Mononuclear cell (primary cell): Measurements from ENCODE around the gene NBAS. TPM values are rescaled to one million over a fixed set of nuclear protein-coding genes. Genes with fewer than 3 reads are reported as not detected.

ENCODE experiments used
- H3K27me3 ChIP-seq: 2 replicates; pipeline ENCODE4 v1.6.0; 2011; ENCODE audit warnings: low read length, control low read depth; ENCODE audit not compliant: insufficient read depth
- H3K4me1 ChIP-seq: 2 replicates; pipeline ENCODE4 v1.5.1; 2011; ENCODE audit warnings: mild to moderate bottlenecking, low read length, control low read depth; ENCODE audit not compliant: insufficient read depth
- H3K4me3 ChIP-seq: 2 replicates; pipeline ENCODE4 v1.5.1; 2011; ENCODE audit warnings: mild to moderate bottlenecking, low read length, moderate library complexity
- H3K9me3 ChIP-seq: 2 replicates; pipeline ENCODE4 v1.5.1; 2011; ENCODE audit warnings: low read depth, mild to moderate bottlenecking, control low read depth, low read length
- total RNA-seq: library from RNA; depleted of rRNA; stranded (reverse); fragments of >200 nt; gene quantifications from one replicate; pipeline ENCODE4 v1.2.3, GENCODE V29; 2012

The NBAS gene
- total RNA-seq, 1 donor = 31.6 TPM

DNA sequence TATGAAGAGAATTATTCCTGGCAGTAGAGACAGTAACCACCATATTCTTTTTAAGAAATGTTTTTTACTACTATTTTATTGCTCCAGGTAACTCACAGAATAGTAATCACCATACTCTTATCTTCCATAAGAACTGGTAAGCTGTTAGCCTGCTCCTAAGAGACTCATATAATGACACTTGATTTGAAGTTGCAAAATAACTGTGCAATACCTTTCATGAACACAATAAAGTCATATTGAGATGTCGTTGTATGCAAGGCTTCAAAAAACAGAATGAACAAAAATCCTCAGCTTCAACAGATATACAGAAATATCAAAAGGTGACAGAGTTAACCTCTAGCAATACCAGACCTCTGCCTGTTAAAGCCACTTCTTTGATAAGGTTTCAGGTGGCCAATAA, 360.1 kb downstream of the NBAS start:
- Histone ChIP-seq H3K4me1 (no peaks in the 10 kb centered on the region), H3K4me3 (no peak overlapping the region), H3K27me3 (no peaks in the 10 kb centered on the region), H3K9me3 (no peaks in the 10 kb centered on the region)

DNA sequence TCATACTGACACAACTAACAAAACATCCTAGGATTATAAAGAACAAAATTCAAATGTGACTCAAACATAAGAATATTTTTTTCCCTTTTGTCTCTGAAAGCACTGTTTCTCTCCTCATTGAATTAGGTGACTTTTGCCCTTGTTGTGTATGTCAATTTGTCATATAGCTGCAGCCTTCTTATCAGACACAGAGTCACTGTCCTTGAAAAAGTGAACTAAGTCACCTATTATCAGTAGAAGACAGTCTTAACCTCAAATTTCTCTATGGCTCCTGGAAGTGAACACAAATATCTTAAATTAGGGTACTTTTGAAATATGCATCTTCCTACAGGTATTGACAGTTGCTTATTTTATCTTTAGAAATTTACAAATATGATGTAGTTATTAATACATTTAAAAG, 360.6 kb downstream of the NBAS start:
- H3K4me1 ChIP-seq = no peaks in the 10 kb centered on the region
- H3K4me3 ChIP-seq = no peak overlapping the region
- H3K9me3 ChIP-seq = no peaks in the 10 kb centered on the region
- no peaks in the 10 kb centered on the region for H3K27me3 ChIP-seq

DNA sequence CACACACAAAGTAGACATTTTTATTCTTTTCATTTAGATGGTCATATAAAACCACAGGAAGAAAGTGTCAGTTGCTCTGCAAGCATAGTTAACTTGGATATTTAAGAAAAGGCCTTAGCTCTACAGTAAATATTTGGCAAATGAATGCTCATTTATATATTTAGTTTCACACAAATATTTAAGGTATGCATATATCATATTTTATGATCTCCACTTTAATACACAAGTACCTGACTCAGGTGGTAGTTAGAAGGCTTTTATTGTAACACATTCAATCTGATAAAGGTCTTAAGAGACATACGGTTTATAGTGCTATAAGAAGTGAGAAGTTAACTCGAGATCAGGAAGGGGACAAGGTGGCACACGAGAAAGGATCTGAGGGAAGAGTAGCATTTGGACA, 363.1 kb downstream of the NBAS start:
- Histone ChIP-seq H3K4me1 (no peaks in the 10 kb centered on the region), H3K4me3 (no peak overlapping the region), H3K27me3 (no peaks in the 10 kb centered on the region), H3K9me3 (no peaks in the 10 kb centered on the region)

DNA sequence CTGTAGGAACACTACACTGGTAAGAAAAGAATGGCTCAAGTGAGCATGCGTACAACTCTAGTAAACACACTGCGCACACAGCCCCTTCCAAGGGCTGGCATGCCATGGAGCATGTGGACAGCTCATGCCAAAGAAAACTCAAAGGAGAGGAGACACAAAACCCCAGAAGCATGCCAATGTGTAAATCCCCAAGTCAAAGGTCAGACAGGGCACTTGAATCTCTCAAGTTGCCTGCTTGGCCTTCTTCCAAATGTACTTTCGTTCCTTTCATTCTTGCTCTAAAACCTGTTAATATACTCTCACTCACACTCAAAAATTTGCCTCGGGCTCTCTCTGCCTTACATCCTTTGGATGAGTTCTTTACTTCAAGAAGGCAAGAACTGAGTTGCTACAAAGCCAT, 365.3 kb downstream of the NBAS start:
- Histone ChIP-seq H3K9me3 (no peaks in the 10 kb centered on the region), H3K27me3 (no peaks in the 10 kb centered on the region), H3K4me3 (no peak overlapping the region), H3K4me1 (no peaks in the 10 kb centered on the region)

DNA sequence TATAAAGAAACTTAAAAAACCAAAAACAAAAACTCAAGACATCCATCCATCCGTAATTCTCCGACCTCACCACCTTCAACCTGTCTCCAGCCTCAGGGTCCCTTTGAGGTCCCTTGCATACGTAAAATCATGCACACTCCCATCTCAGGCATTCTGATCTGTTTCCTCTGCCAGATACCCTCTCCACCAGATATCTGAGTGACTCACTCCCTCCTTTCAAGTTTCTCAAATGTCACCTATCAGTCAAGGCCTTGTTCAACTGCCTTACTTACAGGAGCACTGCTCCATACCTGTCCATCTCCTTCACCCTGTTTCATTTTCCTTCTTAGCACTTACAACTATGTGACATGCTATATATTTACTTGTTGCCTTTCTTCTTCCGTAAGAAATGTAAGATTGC, 369.3 kb downstream of the NBAS start:
- H3K27me3 ChIP-seq = no peaks in the 10 kb centered on the region
- no peaks in the 10 kb centered on the region for H3K9me3 ChIP-seq
- no peaks in the 10 kb centered on the region for H3K4me1 ChIP-seq
- H3K4me3 ChIP-seq = no peak overlapping the region

DNA sequence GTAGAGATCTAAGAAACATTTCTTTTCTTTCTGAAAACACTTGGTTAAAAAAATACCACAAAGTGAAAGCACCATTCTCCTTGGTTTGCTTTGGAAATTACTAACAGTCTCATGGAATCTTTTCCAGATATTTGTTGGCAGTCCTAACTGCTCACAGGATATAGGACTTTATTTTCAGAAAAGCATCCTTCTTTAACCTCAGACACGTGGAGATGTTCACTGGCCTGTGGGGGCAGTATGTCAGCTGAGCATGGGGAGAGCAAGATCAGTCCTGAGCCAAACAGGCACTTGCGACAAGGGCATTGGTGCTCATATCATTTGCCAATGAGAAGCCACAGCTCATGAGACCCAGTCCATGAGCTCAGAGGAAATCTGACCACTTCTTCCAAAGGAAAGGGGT, 371.9 kb downstream of the NBAS start:
- H3K4me1 ChIP-seq = no peaks in the 10 kb centered on the region
- H3K27me3 ChIP-seq = no peaks in the 10 kb centered on the region
- H3K9me3 ChIP-seq = no peaks in the 10 kb centered on the region
- no peak overlapping the region for H3K4me3 ChIP-seq

DNA sequence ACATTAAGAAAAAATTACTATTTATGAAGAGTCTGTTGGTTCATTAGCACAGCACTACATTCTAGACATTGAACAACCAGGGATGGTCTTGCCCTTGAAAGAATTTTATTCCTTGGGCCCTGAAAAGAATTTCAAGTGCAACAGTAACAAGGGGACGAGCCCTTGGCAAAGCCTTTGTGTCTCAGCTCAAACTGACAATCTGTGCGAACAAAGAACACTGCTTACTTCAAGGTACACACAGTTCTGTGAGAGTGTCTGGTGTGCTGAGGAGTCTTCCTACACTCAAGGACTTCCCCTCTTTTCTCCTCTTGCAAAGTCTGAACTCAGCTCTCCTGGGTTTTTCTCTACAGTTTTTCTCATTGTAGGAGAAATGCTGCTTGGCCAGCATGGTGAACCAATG, 373.4 kb downstream of the NBAS start:
- H3K4me3 ChIP-seq = no peak overlapping the region
- H3K9me3 ChIP-seq = no peaks in the 10 kb centered on the region
- H3K27me3 ChIP-seq = no peaks in the 10 kb centered on the region
- no peaks in the 10 kb centered on the region for H3K4me1 ChIP-seq

DNA sequence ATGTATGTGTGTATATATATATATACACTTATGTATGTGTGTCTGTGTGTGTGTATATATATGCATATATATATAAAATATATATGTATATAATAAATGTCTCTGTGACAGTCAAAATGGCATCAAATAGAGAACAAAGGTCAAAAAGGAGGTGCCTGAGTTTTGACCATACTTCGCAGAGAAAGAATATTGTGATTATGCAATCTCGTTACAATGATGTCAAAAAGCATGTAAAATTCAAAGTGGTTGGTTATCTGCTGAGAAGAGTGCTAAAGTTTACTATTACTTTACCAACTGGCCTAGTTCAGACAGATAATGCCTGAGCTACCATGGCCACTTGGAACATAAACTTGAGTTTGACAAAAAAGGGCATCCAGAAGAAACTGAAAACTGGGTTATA, 375.0 kb downstream of the NBAS start:
- no peak overlapping the region for H3K4me3 ChIP-seq
- no peaks in the 10 kb centered on the region for H3K27me3 ChIP-seq
- H3K9me3 ChIP-seq = no peaks in the 10 kb centered on the region
- no peaks in the 10 kb centered on the region for H3K4me1 ChIP-seq

DNA sequence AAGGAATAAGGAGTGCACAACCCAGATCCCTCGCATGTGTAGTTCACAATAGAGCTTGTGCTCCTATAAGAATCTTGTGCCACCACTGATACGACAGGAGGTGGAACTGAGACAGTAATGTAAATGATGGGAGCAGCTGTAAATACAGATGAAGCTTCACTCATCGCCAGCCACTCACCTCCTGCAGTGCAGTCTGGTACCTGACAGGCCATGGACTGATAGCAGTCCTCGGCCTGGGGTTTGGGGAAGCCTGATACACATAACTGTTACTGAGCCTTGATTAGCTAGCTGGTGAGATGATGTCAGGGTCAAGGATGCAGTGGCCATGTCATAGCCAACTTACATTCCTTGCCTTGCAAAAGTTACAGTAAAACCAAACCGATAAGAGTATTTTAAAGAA, 376.6 kb downstream of the NBAS start:
- no peak overlapping the region for H3K4me3 ChIP-seq
- no peaks in the 10 kb centered on the region for H3K9me3 ChIP-seq
- H3K4me1 ChIP-seq = no peaks in the 10 kb centered on the region
- H3K27me3 ChIP-seq = no peaks in the 10 kb centered on the region

DNA sequence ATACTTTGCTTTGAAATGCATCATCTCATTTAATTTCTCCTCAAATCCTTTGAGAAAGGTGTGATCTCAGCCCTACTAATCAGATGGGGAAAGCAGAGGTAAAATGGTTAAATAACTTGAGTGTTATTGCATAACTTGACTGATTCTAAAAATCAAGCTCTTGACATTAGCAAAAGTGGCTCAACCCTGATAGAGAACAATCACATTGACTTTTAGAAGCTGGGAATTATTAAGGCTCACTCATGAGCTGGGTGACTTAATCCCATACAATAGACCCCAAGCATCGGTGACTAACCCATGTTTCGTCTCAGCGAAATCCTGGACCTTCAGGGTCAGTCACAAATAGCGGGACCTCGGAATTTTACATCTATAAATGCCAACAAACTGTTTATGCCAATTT, 378.9 kb downstream of the NBAS start:
- Histone ChIP-seq H3K4me1 (no peaks in the 10 kb centered on the region), H3K9me3 (no peaks in the 10 kb centered on the region), H3K4me3 (no peak overlapping the region), H3K27me3 (no peaks in the 10 kb centered on the region)

DNA sequence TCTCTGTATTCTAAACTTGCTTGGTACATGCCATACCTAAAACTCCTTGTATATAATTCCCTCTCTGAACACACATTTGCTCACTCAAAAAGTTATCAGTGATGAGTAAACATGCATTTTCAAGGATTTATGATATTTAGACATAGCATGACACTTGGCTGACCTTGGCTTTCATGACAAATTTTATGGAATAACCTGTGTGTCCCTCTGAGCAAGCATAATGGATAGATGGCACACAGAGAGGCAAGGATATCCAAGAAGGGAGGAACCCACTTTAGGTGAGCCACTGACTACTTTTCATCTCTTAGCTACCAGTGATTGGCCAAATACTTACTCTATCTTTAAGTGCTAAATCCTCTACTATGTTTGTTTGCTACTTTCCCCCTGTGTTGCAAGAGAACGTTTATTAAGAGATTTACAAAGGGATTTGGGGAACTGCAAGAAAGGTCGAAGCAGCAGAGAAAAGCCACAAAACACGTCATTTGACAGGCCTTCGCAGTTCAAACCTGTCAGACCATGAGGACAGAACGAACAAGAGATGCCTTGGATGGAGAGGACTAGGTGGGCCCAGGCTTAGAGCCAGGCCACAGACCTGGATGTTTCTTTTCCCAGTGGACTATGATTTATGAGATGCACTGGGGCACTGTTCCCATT, 379.9 kb downstream of the NBAS start:
- Histone ChIP-seq H3K4me1 (no peaks in the 10 kb centered on the region), H3K4me3 (no peak overlapping the region), H3K27me3 (no peaks in the 10 kb centered on the region), H3K9me3 (no peaks in the 10 kb centered on the region)

DNA sequence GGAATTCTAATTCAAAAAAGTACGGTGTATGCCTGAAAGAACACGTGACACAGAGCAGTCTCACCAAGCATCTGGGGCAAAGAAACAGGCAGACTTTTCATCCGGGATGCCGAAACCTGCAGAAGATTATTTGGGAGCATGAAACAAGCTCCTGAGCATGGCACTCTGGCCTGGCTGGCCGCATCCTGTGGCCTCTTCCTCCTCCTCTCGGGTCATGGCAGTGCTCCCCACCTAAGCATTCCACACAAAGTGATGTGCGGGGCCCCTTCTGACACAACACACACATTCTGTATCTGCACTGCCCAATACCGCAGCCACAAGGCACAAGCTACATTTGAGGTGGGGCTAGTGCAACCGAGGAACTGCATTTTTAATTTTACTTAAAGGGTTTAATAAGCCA, 380.8 kb downstream of the NBAS start:
- no peaks in the 10 kb centered on the region for H3K9me3 ChIP-seq
- H3K27me3 ChIP-seq = no peaks in the 10 kb centered on the region
- H3K4me1 ChIP-seq = no peaks in the 10 kb centered on the region
- H3K4me3 ChIP-seq = no peak overlapping the region

DNA sequence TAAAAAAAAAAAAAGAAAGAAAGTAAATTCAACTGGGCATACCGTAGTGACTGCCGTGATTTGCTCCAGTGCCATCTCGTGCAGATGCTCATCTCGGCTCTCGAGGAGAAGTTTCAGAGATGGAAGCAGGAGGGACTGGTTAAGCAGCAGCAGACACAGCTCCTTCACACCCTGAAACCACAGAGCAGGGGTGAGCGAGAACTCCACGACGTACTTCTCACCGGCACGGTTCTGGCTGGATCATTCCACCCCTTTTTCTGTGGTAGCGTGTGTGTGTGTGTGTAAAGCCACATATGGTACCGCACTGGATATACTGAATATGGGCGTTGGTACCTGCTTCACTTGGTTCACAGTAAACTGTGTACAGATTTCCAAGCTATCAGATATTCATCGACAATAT, 382.2 kb downstream of the NBAS start:
- Histone ChIP-seq H3K4me1 (no peaks in the 10 kb centered on the region), H3K9me3 (no peaks in the 10 kb centered on the region), H3K4me3 (no peak overlapping the region), H3K27me3 (no peaks in the 10 kb centered on the region)

DNA sequence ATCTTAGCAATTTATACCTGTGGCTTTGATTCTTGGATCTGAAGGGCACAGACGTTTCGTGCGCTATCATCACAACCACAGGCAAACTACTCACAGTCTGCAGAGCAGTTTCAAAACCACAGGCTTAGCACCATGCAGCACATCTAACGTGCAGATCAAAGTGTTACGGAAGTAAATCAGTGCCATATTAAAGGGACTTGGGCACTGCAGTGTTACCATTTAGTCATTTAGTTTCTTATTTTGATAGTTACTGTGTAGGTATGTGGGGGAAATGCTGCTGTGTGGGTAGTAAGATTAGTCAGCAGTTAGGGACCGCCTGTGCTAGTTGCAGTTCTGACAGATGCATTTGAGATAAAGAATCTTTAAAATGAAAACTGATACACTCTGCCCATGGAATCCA, 384.0 kb downstream of the NBAS start:
- Histone ChIP-seq H3K27me3 (no peaks in the 10 kb centered on the region), H3K9me3 (no peaks in the 10 kb centered on the region), H3K4me1 (no peaks in the 10 kb centered on the region), H3K4me3 (no peak overlapping the region)

DNA sequence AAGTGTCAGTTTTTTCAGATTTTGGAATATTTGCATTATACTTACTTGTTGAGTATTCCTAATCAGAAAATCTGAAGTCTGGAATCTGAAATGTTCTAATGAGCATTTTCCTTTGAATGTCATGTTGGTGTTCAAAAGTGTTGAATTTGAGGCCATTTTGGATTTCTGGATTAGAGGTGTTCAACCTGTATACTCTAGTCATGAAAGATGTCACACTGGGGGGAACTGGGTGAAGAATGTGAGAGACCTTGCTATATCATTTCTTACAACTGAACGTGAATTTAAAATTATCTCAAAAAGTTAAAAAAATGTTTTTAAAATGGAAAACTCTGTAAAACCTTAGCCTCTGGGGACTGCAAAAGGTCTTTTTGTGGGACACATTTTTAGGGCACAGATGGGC, 384.5 kb downstream of the NBAS start:
- Histone ChIP-seq H3K4me1 (no peaks in the 10 kb centered on the region), H3K27me3 (no peaks in the 10 kb centered on the region), H3K4me3 (no peak overlapping the region), H3K9me3 (no peaks in the 10 kb centered on the region)

DNA sequence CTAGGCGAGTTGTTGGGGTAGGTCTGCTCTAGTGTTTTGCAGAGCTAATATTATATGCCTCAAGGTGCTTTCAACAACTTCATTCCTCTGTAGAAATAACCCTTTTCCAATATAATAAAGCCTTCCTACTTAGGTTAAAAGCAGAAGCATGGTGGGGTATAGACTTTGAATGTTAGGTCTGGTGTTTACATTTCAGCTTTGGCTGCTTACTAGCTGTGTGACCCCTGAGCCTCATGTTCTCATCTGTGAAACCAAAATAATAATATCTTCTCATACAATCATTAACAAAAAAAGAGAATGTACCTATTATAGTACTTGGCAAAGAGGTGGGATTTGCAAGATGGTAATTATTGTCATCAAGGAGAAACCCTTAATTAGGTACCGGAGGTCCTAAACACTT, 386.6 kb downstream of the NBAS start:
- no peaks in the 10 kb centered on the region for H3K9me3 ChIP-seq
- H3K27me3 ChIP-seq = no peaks in the 10 kb centered on the region
- no peaks in the 10 kb centered on the region for H3K4me1 ChIP-seq
- no peak overlapping the region for H3K4me3 ChIP-seq

DNA sequence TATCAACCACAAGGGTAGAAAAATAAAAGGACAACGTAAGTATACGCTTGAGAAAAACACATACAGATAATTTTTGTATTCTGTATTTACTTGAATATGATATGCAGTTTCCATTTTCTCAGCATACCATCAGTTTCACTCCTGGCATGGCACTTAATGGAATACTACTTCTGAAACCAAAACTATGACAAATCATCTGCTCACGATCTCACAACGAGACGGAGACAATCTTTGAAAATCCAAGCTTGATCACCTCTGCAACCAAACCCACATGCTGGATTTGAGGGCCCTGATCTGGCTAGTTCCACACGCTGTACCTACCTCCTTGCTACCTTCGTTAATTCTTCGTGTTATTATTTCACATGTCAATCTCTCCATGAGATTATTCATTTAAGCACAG, 387.6 kb downstream of the NBAS start:
- no peak overlapping the region for H3K4me3 ChIP-seq
- no peaks in the 10 kb centered on the region for H3K4me1 ChIP-seq
- no peaks in the 10 kb centered on the region for H3K9me3 ChIP-seq
- H3K27me3 ChIP-seq = no peaks in the 10 kb centered on the region
